Breast epithelium (tissue), 3 donors: ENCODE data around the gene SAMM50.

ENCODE experiments used
- POLR2A ChIP-seq: fragments of 450-650 bp; IDR thresholded peaks from one replicate; pipeline ENCODE4 v1.6.1; 2016; ENCODE audit warnings: antibody characterized with exemption, mild to moderate bottlenecking, moderate library complexity
- TF ChIP-seq, protein P1 (sequence below), 3 donors: fragments of 450-650 bp; IDR thresholded peaks; one replicate each; pipeline ENCODE4 v1.5.1; 2016 to 2017; ENCODE audit warnings: antibody characterized with exemption in 3 of 3, mild to moderate bottlenecking in 3 of 3, moderate library complexity in 3 of 3

DNA sequence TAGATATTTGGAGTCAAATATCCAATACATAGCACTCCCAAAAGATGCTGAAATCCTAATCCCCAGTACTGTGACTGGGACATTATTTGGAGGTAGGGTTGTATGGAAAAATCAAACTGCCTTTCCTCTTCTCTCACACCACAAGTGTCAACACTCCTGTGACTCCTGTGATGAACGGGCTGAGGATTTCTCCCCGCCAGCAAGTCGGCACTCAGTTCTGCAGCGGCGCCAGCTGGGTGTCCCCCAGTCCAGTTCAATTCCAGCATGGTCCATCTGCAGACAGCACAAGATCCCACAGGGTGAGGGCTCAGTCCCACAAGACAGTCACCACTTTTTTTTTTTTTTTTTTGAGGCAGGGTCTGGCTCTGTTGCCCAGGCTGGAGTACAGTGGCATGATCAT, 64.6 kb downstream of the SAMM50 start:
- no peak for TF ChIP-seq POLR2A
- TF ChIP-seq, protein P1, sequence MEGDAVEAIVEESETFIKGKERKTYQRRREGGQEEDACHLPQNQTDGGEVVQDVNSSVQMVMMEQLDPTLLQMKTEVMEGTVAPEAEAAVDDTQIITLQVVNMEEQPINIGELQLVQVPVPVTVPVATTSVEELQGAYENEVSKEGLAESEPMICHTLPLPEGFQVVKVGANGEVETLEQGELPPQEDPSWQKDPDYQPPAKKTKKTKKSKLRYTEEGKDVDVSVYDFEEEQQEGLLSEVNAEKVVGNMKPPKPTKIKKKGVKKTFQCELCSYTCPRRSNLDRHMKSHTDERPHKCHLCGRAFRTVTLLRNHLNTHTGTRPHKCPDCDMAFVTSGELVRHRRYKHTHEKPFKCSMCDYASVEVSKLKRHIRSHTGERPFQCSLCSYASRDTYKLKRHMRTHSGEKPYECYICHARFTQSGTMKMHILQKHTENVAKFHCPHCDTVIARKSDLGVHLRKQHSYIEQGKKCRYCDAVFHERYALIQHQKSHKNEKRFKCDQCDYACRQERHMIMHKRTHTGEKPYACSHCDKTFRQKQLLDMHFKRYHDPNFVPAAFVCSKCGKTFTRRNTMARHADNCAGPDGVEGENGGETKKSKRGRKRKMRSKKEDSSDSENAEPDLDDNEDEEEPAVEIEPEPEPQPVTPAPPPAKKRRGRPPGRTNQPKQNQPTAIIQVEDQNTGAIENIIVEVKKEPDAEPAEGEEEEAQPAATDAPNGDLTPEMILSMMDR (IDR thresholded peaks at IDR 0.05): no peak
